ENCODE measurements around the gene NELFA. TPM values are rescaled to one million over a fixed set of nuclear protein-coding genes. Genes with fewer than 3 reads are reported as not detected.
A peak's percentile ranks its signal among the peaks of the same experiment; 100 is the strongest.
"Not testable (repeated sequence)": the region's sequence is repeated elsewhere in the genome, so short reads cannot be mapped to it uniquely, and the experiment has no call there.

Gene NELFA
- total RNA-seq, 4 donors from 2014 or later, result 29.3 to 45.3 (median 35.7) TPM

DNA sequence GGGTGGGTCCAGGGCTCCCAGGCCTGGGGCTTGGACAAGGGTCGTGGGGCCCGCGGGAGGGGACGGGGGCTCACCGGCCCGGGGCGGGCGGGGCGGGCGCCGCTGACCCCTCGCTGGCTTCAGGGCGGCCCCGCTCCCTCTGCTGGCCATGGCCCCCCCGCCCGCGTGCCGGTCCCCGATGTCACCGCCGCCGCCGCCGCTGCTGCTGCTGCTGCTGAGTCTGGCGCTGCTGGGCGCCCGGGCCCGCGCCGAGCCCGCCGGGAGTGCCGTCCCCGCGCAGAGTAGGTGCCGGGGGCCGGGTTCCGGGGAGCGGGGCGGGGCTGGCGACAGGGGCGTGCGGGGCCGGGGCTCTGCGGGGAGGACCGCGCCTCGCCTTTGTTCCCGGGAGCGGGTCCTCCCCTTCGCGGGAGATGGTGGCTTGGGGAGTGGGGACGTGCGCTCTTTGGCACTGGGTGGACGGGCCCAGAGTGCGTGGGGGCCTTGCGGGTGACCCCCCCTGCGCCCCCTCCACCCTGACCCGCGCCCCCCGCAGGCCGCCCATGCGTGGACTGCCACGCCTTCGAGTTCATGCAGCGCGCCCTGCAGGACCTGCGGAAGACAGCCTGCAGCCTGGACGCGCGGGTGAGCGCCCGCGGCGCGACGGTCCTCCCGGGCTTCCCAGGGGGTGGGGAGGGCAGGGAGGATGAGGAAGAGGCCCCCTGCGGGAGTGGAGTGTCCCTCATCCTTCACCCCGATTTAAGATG lies 33.6 kb upstream of the NELFA start:
- DNase-seq (ENCODE audit: low spot score in 2 of 2), result peak in 1 of 2 donors; percentile 86
- intact Hi-C loops (cut with DNase I; ENCODE audit: low total_unique reads), result no loop called here
- WGBS, 2 donors, result 1 to 8% methylated on average over 3 to 41 of the region's 80 CpGs
- H3K4me3 ChIP-seq (ENCODE audit: low read depth, poor library complexity, severe bottlenecking), result peak overlapping the region; percentile 31
- TF ChIP-seq CTCF (IDR thresholded peaks at IDR 0.05) (no peak), POLR2A (IDR thresholded peaks at IDR 0.05) (no peak)

DNA sequence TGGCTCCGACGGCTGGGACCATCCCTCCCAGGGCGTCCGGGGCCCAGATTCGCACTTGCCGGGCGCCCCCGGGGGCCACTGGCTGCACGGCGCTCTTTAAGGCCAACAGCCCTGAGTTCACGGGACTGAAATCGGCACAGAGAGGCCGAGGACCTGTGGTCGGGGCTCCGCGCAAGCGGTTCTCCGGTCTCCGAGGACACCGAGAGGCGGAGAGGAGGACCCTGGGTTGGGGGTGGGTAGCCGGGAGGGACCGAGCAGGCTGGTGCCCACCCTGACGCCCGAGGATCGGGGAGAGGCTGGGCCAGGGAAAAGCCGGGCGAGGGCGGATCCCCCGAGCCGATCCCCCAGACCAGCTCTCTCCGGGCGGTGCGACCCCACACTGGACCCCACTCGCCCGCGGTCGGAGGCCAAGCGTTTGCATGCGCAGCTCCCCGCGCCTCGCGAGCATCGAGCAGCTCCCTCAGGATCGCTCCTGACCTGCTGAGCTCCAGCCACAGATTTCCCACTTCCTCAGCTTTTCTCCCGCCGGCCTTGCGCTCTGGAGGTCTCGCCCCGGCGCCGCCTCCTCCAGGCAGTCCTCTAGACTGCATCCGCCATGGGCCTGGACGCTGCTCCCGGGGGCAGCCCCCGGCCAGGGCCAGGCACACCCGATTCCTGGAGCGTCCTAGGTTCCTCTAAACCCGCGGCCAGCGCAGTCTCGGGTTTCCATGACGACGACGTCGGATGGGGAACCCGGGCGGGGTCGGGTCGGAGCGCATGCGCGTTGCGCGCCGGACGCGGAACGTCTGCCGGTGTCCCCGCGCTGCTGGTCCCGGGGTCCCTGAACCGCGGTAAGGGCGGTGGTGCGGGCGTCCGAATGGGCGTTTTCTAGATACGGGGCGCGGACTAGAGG lies 32.7 kb upstream of the NELFA start:
- peak; percentile 49 to 92 for DNase-seq (ENCODE audit: low spot score in 2 of 2)
- TF ChIP-seq CTCF (IDR thresholded peaks at IDR 0.05), result no peak
- no peak for TF ChIP-seq POLR2A (IDR thresholded peaks at IDR 0.05)
- 0 to 1% methylated on average over 28 to 30 of the region's 94 CpGs for WGBS, 2 donors
- peak overlapping the region; percentile 31 for H3K4me3 ChIP-seq (ENCODE audit: low read depth, poor library complexity, severe bottlenecking)
- intact Hi-C loops (cut with DNase I; ENCODE audit: low total_unique reads), result no loop called here

GRCh38 chr4:2040391-2041238 lies 31.8 kb upstream of the NELFA start:
- TF ChIP-seq POLR2A (IDR thresholded peaks at IDR 0.05) (no peak), CTCF (IDR thresholded peaks at IDR 0.05) (no peak)

DNA sequence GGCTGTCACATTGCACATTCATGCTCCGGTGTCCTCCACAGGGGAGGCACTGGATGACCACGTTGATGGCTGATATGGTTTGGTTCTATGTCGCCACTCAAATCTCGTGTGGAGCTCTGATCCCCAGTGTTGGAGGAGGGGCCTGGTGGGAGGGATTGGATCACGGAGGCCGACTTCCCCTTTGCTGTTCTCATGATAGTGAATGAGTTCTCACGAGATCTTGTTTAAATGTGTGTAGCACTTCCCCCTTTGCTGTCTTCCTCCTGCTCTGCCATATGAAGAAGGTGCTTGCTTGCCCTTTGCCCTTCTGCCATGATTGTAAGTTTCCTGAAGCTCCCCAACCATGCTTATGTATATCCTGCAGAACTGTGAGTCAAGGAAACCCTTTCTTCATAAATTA lies 28.1 kb upstream of the NELFA start:
- no peak overlapping the region for H3K4me3 ChIP-seq (ENCODE audit: low read depth, poor library complexity, severe bottlenecking)
- 68 to 80% methylated on average over 7 of the region's 7 CpGs for WGBS, 2 donors
- DNase-seq (ENCODE audit: low spot score in 2 of 2), result peak in 1 of 2 donors; percentile 60
- no peak for TF ChIP-seq POLR2A (IDR thresholded peaks at IDR 0.05)
- TF ChIP-seq CTCF (IDR thresholded peaks at IDR 0.05), result no peak
- intact Hi-C loops (cut with DNase I; ENCODE audit: low total_unique reads), result no loop called here

More at GRCh38 chr4:2040391-2041238, 31.8 kb upstream of the NELFA start:
- intact Hi-C loops (cut with DNase I; ENCODE audit: low total_unique reads), result no loop called here
- peak overlapping the region; percentile 31 for H3K4me3 ChIP-seq (ENCODE audit: low read depth, poor library complexity, severe bottlenecking)
- 18% methylated on average over 26 of the region's 91 CpGs; no CpG with 5 or more reads in 1 of the 2 donors for WGBS, 2 donors
- peak in 1 of 2 donors; percentile 82 for DNase-seq (ENCODE audit: low spot score in 2 of 2)

DNA sequence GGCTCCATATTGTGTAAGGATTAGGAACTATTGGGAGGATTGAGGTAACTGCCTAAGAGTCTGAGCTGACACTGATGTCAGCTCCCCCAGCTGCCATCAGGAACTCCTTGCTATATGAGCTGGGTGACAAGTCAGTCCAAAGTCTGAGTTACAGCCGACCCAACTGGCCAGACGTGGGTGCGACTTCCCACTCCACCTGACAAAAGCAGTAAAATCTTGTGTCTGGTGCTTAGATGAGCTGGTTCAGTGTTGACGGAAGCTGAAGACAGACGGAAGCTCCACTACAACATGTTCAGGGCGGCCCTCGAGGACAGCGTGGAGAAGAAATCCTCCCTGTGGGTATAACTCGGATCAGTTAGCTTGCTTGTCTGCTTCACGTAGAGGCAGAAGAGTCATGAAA lies 27.6 kb upstream of the NELFA start:
- peak in 1 of 2 donors; percentile 50 for DNase-seq (ENCODE audit: low spot score in 2 of 2)
- intact Hi-C loops (cut with DNase I; ENCODE audit: low total_unique reads), result no loop called here
- TF ChIP-seq POLR2A (IDR thresholded peaks at IDR 0.05), result no peak
- no peak for TF ChIP-seq CTCF (IDR thresholded peaks at IDR 0.05)
- no peak overlapping the region for H3K4me3 ChIP-seq (ENCODE audit: low read depth, poor library complexity, severe bottlenecking)
- 76 to 83% methylated on average over 10 of the region's 10 CpGs for WGBS, 2 donors

DNA sequence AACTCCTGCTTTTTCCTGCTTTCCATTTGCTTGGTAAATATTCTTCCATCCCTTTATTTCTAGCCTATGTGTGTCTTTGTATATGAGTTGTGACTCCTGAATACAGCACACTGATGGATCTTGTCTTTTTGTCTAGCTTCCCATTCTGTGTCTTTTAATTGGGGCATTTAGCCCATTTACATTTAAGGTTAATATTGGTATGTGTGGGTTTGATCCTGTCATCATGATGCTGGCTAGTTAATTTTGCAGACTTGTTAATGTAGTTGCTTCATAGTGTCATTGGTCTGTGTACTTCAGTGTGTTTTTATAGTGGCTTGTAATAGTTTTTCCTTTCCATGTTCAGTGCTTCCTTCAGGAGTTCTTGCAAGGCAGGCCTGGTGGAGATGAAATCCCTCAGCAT lies 22.4 kb upstream of the NELFA start:
- H3K4me3 ChIP-seq (ENCODE audit: low read depth, poor library complexity, severe bottlenecking); DNase-seq (ENCODE audit: low spot score in 2 of 2); intact Hi-C loops (cut with DNase I; ENCODE audit: low total_unique reads): not testable (repeated sequence)

- DNase-seq (ENCODE audit: low spot score in 2 of 2); intact Hi-C loops (cut with DNase I; ENCODE audit: low total_unique reads); H3K4me3 ChIP-seq (ENCODE audit: low read depth, poor library complexity, severe bottlenecking): not testable (repeated sequence)
- WGBS, 2 donors, result 84 to 86% methylated on average over 4 of the region's 4 CpGs
These were observed 18.3 kb upstream of the NELFA start for GRCh38 chr4:2027120-2027519.

All from lower leg skin (tissue), 4 donors.